B cell (primary cell): ENCODE measurements around the gene PTPRN2. TPM values are rescaled to one million over a fixed set of nuclear protein-coding genes. Genes with fewer than 3 reads are reported as not detected.
"Not testable (repeated sequence)": the region's sequence is repeated elsewhere in the genome, so short reads cannot be mapped to it uniquely, and the experiment has no call there.

Experiments
- ATAC-seq: fragments of 200-7000 bp; cut with Tn5 transposase; one replicate; pipeline ENCODE4 v1.10.0; 2021; ENCODE audit warnings: low read depth, mild to moderate bottlenecking, moderate number of reproducible peaks, moderate library complexity
- CTCF ChIA-PET: fragments of 350-600 bp; sonication (Branson Sonifier 250); formaldehyde crosslinking; loops from one replicate; lab custom pipeline; 2021; ENCODE audit warnings: antibody characterized with exemption, inconsistent platforms; lab: Charles Lee
- POLR2A ChIA-PET: fragments of 350-600 bp; sonication (Branson Sonifier 250); formaldehyde crosslinking; loops from one replicate; lab custom pipeline; 2021; ENCODE audit warnings: antibody characterized with exemption; lab: Charles Lee
- DNase-seq: peaks from one replicate; pipeline ENCODE4 v3.0.0; 2013
- H2AFZ ChIP-seq: 2 replicates; pipeline ENCODE4 v1.6.1; 2012; ENCODE audit warnings: mild to moderate bottlenecking, low read depth, low read length; ENCODE audit not compliant: insufficient read depth, poor library complexity, severe bottlenecking
- H3K27ac ChIP-seq, 2 donors: 1 replicate in 1 of 2; 2 replicates in 1 of 2; pipeline ENCODE4 v1.5.1; 2012 to 2013; ENCODE audit warnings: low read length in 2 of 2, mild to moderate bottlenecking in 2 of 2, moderate library complexity in 1 of 2
- H3K27me3 ChIP-seq, 4 experiments: fragments of 200-600 bp in 1 of 4; sonication (generic) in 1 of 4; replicated peaks in 1 of 4; 1 replicate in 2 of 4; 2 replicates in 2 of 4; pipeline versions ENCODE4 v1.6.1 to v1.7.0; 2013 to 2016; ENCODE audit warnings: low read length in 3 of 4, mild to moderate bottlenecking in 2 of 4, mixed read lengths in 1 of 4, moderate library complexity in 1 of 4; ENCODE audit not compliant: insufficient read depth in 4 of 4, control insufficient read depth in 3 of 4; ENCODE audit errors: control extremely low read depth in 1 of 4
- H3K36me3 ChIP-seq, 2 experiments: replicated peaks in 1 of 2; 1 replicate in 1 of 2; 2 replicates in 1 of 2; pipeline versions ENCODE4 v1.6.1 to v1.7.1; 2013; ENCODE audit warnings: low read length in 1 of 2; ENCODE audit not compliant: insufficient read depth in 2 of 2, control insufficient read depth in 1 of 2; ENCODE audit errors: control extremely low read depth in 1 of 2, extremely low read depth in 1 of 2
- H3K4me1 ChIP-seq, 2 donors: fragments of 200-600 bp in 1 of 2; sonication (generic) in 1 of 2; 1 replicate in 1 of 2; 2 replicates in 1 of 2; pipeline versions ENCODE4 v1.5.1 to v1.6.1; 2013 to 2017; ENCODE audit warnings: low read length in 2 of 2; ENCODE audit not compliant: control insufficient read depth in 2 of 2, insufficient read depth in 2 of 2
- H3K4me2 ChIP-seq: replicated peaks from 2 replicates; pipeline ENCODE3; 2012; ENCODE audit warnings: mild to moderate bottlenecking, low read depth, low read length; ENCODE audit not compliant: poor library complexity, severe bottlenecking
- H3K4me3 ChIP-seq, 5 experiments: fragments of 200-600 bp in 1 of 5; sonication (generic) in 1 of 5; 1 replicate in 3 of 5; 2 replicates in 2 of 5; pipeline versions ENCODE4 v1.5.1 to v1.7.0; 2011 to 2016; ENCODE audit warnings: low read length in 4 of 5, mild to moderate bottlenecking in 4 of 5, low read depth in 2 of 5, control low read depth in 1 of 5, moderate library complexity in 1 of 5; ENCODE audit not compliant: insufficient read depth in 1 of 5; ENCODE audit errors: control extremely low read depth in 1 of 5, extremely low read depth in 1 of 5
- H3K79me2 ChIP-seq: fragments of 200-600 bp; sonication (generic); one replicate; pipeline ENCODE4 v1.6.0; 2016; ENCODE audit warnings: low read length; ENCODE audit not compliant: control insufficient read depth, insufficient read depth
- H3K9ac ChIP-seq: fragments of 200-600 bp; sonication (generic); 2 replicates; pipeline ENCODE4 v1.6.1; 2017; ENCODE audit warnings: mild to moderate bottlenecking, low read length, moderate library complexity
- H3K9me3 ChIP-seq, 3 donors: one replicate each; pipeline versions ENCODE4 v1.6.1 to v1.7.1; 2013; ENCODE audit warnings: low read length in 2 of 3; ENCODE audit not compliant: control insufficient read depth in 2 of 3, insufficient read depth in 1 of 3; ENCODE audit errors: control extremely low read depth in 1 of 3
- H4K20me1 ChIP-seq: 2 replicates; pipeline ENCODE4 v1.6.0; 2012; ENCODE audit warnings: mild to moderate bottlenecking, low read length; ENCODE audit not compliant: insufficient read depth, control insufficient read depth, poor library complexity, severe bottlenecking
- H3K27ac Mint-ChIP-seq: one replicate; pipeline ENCODE4 v1.8.0; 2021; ENCODE audit warnings: mixed read lengths
- H3K27me3 Mint-ChIP-seq: one replicate; pipeline ENCODE4 v1.8.0; 2021; ENCODE audit warnings: mixed read lengths
- H3K4me1 Mint-ChIP-seq: one replicate; pipeline ENCODE4 v1.8.0; 2021; ENCODE audit warnings: mixed read lengths
- H3K4me3 Mint-ChIP-seq: one replicate; pipeline ENCODE4 v1.8.0; 2021; ENCODE audit warnings: mixed read lengths
- H3K9me3 Mint-ChIP-seq: one replicate; pipeline ENCODE4 v1.8.0; 2022; ENCODE audit warnings: mixed read lengths; ENCODE audit not compliant: insufficient read depth
- EZH2 ChIP-seq: IDR thresholded peaks from 2 replicates; pipeline ENCODE4 v1.6.1; 2012; ENCODE audit warnings: borderline replicate concordance, low read depth, mild to moderate bottlenecking, moderate library complexity, low read length; ENCODE audit not compliant: insufficient read depth, poor library complexity, severe bottlenecking
- WGBS: methylation state at CpG from one replicate; pipeline ENCODE4 v1.1.5; 2013; ENCODE audit warnings: missing lambda C conversion rate; ENCODE audit not compliant: insufficient coverage; 5-methylcytosine and 5-hydroxymethylcytosine counted together
- intact Hi-C: fragments of 100-400 bp; cut with micrococcal nuclease; formaldehyde crosslinking; loops from one replicate; pipeline ENCODE4 v1.10.0; 2022
- polyA plus RNA-seq: library from polyadenylated mRNA; depleted of rRNA; stranded (reverse); fragments of >200 nt; gene quantifications from 2 replicates; pipeline ENCODE4 v1.2.3, GENCODE V29; 2012
- total RNA-seq, 2 donors: library from RNA; stranded (reverse); fragments of 120-200 nt in 1 of 2; gene quantifications; 1 replicate in 1 of 2; 2 replicates in 1 of 2; pipeline versions ENCODE4 v1.2.3 to v1.2.4, GENCODE V29; 2013 to 2022
- TF ChIP-seq, protein P1 (sequence below): fragments of 200-600 bp; IDR thresholded peaks from one replicate; pipeline ENCODE4 v1.8.0; 2022; ENCODE audit warnings: antibody characterized with exemption, mild to moderate bottlenecking

The PTPRN2 gene
- total and polyA plus RNA-seq, 2 donors (not counting 1 experiment from before 2014, with no cell fraction given), result 2.0 to 5.0 TPM

DNA sequence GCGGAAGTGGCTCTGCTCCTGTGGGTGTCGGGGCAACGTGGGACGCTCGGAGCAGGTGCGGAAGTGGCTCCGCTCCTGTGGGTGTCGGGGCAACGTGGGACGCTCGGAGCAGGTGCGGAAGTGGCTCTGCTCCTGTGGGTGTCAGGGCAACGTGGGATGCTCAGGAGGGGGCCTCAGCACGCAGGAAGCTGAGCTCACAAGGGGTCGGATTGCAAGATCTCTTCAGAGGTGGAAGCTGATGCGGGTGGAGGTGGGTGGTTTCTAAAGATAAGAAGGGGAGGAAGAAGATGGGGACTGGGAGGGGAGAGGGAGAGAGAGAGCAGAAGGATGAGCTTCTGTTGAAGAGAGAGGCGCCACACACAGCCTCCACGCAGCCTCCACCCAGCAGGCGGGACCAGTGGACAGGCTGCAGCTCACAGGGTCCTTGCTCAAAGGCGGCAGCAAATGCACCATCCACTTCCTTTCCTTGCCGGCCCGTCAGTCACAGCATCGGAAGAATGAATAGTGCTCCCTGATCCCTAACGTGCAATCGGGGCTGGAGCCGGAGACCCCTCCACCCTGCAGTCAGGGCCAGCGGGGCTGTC is 78.7 kb downstream of the PTPRN2 start:
- TF ChIP-seq, protein P1, sequence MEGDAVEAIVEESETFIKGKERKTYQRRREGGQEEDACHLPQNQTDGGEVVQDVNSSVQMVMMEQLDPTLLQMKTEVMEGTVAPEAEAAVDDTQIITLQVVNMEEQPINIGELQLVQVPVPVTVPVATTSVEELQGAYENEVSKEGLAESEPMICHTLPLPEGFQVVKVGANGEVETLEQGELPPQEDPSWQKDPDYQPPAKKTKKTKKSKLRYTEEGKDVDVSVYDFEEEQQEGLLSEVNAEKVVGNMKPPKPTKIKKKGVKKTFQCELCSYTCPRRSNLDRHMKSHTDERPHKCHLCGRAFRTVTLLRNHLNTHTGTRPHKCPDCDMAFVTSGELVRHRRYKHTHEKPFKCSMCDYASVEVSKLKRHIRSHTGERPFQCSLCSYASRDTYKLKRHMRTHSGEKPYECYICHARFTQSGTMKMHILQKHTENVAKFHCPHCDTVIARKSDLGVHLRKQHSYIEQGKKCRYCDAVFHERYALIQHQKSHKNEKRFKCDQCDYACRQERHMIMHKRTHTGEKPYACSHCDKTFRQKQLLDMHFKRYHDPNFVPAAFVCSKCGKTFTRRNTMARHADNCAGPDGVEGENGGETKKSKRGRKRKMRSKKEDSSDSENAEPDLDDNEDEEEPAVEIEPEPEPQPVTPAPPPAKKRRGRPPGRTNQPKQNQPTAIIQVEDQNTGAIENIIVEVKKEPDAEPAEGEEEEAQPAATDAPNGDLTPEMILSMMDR, result no peak
- no peak for TF ChIP-seq EZH2
- Histone ChIP-seq H2AFZ (no peak overlapping the region), H3K27me3 (no peaks in the 10 kb centered on the region), H3K36me3 (no peaks in the 10 kb centered on the region), H4K20me1 (no peaks in the 10 kb centered on the region), H3K79me2 (no peaks in the 10 kb centered on the region), H3K9me3 (peaks cover 0 to 65% (median 26%) of the 10 kb centered on the region in 3 donors), H3K4me3 (no peak overlapping the region), H3K4me1 (no peaks in the 10 kb centered on the region), H3K9ac (no peak overlapping the region), H3K4me2 (no peak overlapping the region), H3K27ac (no peak overlapping the region)
- intact Hi-C loops, result no loop called here
- DNase-seq, result no peak
- H3K27me3 Mint-ChIP-seq, result peaks cover 6% of the 10 kb centered on the region
- POLR2A ChIA-PET, result no interaction called here
- H3K9me3 Mint-ChIP-seq, result peaks cover 14% of the 10 kb centered on the region
- no peaks in the 10 kb centered on the region for H3K4me1 Mint-ChIP-seq
- WGBS, result 83% methylated on average over 21 of the region's 27 CpGs
- no peak overlapping the region for H3K4me3 Mint-ChIP-seq
- no peak for ATAC-seq
- no peak overlapping the region for H3K27ac Mint-ChIP-seq
- CTCF ChIA-PET, result no interaction called here

DNA sequence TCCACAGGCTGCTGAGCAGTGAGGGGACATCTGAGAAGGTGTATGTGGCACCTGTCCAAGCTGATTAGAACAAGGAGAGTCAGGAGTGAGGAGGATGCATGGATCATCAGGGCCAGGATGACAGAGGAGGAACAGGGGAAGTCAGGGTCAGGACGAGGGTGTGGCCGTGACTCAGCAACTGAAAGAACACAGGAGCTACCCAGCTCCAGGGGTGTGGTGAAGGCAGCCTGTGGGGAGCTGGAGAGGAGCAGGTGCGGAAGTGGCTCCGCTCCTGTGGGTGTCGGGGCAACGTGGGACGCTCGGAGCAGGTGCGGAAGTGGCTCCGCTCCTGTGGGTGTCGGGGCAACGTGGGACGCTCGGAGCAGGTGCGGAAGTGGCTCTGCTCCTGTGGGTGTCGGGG is 79.3 kb downstream of the PTPRN2 start:
- DNase-seq, H3K4me3 Mint-ChIP-seq, H3K79me2 ChIP-seq, H3K4me2 ChIP-seq, POLR2A ChIA-PET, H3K4me3 ChIP-seq, H3K36me3 ChIP-seq, CTCF ChIA-PET, H3K4me1 ChIP-seq, H3K27ac ChIP-seq, H3K9ac ChIP-seq, H3K27me3 ChIP-seq, intact Hi-C loops, H4K20me1 ChIP-seq, H3K27me3 Mint-ChIP-seq, ATAC-seq, H3K4me1 Mint-ChIP-seq, H2AFZ ChIP-seq, H3K27ac Mint-ChIP-seq: not testable (repeated sequence)
- peaks cover 0 to 65% (median 26%) of the 10 kb centered on the region in 3 donors for H3K9me3 ChIP-seq
- peaks cover 14% of the 10 kb centered on the region for H3K9me3 Mint-ChIP-seq
- 93% methylated on average over 11 of the region's 16 CpGs for WGBS
